Measurements from ENCODE around the gene CXXC5. TPM values are rescaled to one million over a fixed set of nuclear protein-coding genes. Genes with fewer than 3 reads are reported as not detected.
A peak's percentile ranks its signal among the peaks of the same experiment; 100 is the strongest.

CXXC5 gene
- total RNA-seq, 1 experiment from 2014 or later = 57.2 TPM

DNA sequence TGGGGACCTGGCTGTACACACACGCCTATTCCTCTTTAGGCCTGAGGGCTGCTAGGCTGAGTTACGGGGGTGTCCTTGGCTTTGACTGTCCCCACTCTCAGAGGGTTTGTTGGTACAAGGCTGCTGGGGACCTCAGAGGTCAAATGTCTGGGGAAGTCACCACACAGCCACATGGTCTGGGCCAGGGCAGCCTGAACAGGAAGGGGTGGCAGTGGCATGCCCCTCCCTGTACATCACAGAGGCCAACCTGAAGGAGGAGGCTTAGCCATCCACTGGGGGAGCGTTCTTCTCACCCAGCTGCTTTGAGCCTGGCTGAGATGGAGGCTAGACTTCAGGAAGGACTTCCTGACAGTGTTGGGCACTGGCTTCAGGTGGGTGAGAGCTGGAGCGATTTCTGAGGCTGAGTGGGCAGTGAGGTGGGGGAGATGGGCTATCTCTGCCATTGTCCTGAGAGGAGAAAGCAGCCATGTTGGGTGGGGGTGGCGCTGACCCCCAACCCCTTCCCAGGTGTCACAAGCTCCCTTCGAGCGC lies 36.3 kb downstream of the CXXC5 start:
- DNase-seq (ENCODE audit: low spot score) = no peak
- H3K36me3 ChIP-seq (ENCODE audit: insufficient read depth, low read length, poor library complexity, severe bottlenecking) = peaks cover 16% of the 10 kb centered on the region
- TF ChIP-seq EZH2 (IDR thresholded peaks at IDR 0.05; ENCODE audit: borderline replicate concordance, low read depth, low read length, poor library complexity, severe bottlenecking) (no peak), CTCF (conservative IDR thresholded peaks at IDR 0.05; ENCODE audit: low read depth, low read length) (no peak)
- BruUV-seq (replicated peaks) = no TSS peak
- CTCF ChIA-PET = no interaction called here
- H3K4me1 ChIP-seq (ENCODE audit: insufficient read depth, low read length, poor library complexity, severe bottlenecking) = peaks cover 29% of the 10 kb centered on the region
- H3K27me3 ChIP-seq (replicated peaks; ENCODE audit: insufficient read depth, low read depth, low read length, poor library complexity) = no peaks in the 10 kb centered on the region
- no peaks in the 10 kb centered on the region for H3K9me3 ChIP-seq (ENCODE audit: low read depth, low read length, poor library complexity, severe bottlenecking)
- H3K4me3 ChIP-seq (ENCODE audit: low read depth, low read length, poor library complexity, severe bottlenecking) = no peak overlapping the region
- POLR2A ChIA-PET (ENCODE audit: low non-redundant PET) = interaction anchor here (0.6 kb wide), 1 partner anchor 273 kb away, joined by 3 read pairs; no protein-coding TSS in a partner anchor
- peak overlapping the region; percentile 57 for H3K27ac ChIP-seq (ENCODE audit: low read depth, low read length, poor library complexity, severe bottlenecking)
- intact Hi-C loops (cut with micrococcal nuclease; ENCODE audit: unreplicated experiment) = no loop called here

GRCh38 chr5:139684881-139685749 lies 37.0 kb downstream of the CXXC5 start:
- Histone ChIP-seq H3K4me3 (ENCODE audit: low read depth, low read length, poor library complexity, severe bottlenecking) (no peak overlapping the region), H3K36me3 (ENCODE audit: insufficient read depth, low read length, poor library complexity, severe bottlenecking) (peaks cover 16% of the 10 kb centered on the region), H3K27ac (ENCODE audit: low read depth, low read length, poor library complexity, severe bottlenecking) (peak overlapping the region; percentile 57), H3K4me1 (ENCODE audit: insufficient read depth, low read length, poor library complexity, severe bottlenecking) (peaks cover 36% of the 10 kb centered on the region), H3K9me3 (ENCODE audit: low read depth, low read length, poor library complexity, severe bottlenecking) (no peaks in the 10 kb centered on the region), H3K27me3 (replicated peaks; ENCODE audit: insufficient read depth, low read depth, low read length, poor library complexity) (no peaks in the 10 kb centered on the region)
- DNase-seq (ENCODE audit: low spot score) = no peak
- no TSS peak for BruUV-seq (replicated peaks)
- CTCF ChIA-PET = interaction anchor here (0.6 kb wide), 1 partner anchor 113 kb away, joined by 3 read pairs; no protein-coding TSS in a partner anchor
- intact Hi-C loops (cut with micrococcal nuclease; ENCODE audit: unreplicated experiment) = no loop called here
- TF ChIP-seq CTCF (conservative IDR thresholded peaks at IDR 0.05; ENCODE audit: low read depth, low read length) (peak; percentile 41), EZH2 (IDR thresholded peaks at IDR 0.05; ENCODE audit: borderline replicate concordance, low read depth, low read length, poor library complexity, severe bottlenecking) (no peak)
- POLR2A ChIA-PET (ENCODE audit: low non-redundant PET) = interaction anchor here (0.6 kb wide), 1 partner anchor 274 kb away, joined by 3 read pairs; no protein-coding TSS in a partner anchor

DNA sequence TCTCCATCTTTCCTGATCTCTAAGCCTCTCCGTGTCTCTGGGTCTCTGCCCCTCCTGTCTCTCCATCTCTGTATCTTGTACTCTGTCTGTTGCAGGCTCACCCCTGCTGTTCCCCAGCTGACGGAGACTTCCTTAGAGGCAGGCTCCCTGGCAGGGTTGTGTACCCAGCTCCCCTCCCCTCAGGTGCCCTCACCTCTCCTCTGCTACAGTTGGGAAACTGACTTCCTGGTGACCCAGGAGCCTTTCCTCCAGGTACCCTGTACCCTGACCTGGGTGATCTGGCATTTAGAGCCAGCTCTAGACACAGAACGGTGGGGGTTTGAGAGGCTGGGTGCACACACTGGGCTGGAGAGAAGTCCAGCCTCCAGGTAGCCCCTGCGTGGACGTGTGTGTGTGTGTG lies 37.7 kb downstream of the CXXC5 start:
- POLR2A ChIA-PET (ENCODE audit: low non-redundant PET) = no interaction called here
- Histone ChIP-seq H3K27ac (ENCODE audit: low read depth, low read length, poor library complexity, severe bottlenecking) (no peak overlapping the region), H3K4me3 (ENCODE audit: low read depth, low read length, poor library complexity, severe bottlenecking) (no peak overlapping the region), H3K36me3 (ENCODE audit: insufficient read depth, low read length, poor library complexity, severe bottlenecking) (peaks cover 16% of the 10 kb centered on the region), H3K27me3 (replicated peaks; ENCODE audit: insufficient read depth, low read depth, low read length, poor library complexity) (no peaks in the 10 kb centered on the region), H3K4me1 (ENCODE audit: insufficient read depth, low read length, poor library complexity, severe bottlenecking) (peaks cover 44% of the 10 kb centered on the region), H3K9me3 (ENCODE audit: low read depth, low read length, poor library complexity, severe bottlenecking) (no peaks in the 10 kb centered on the region)
- DNase-seq (ENCODE audit: low spot score) = no peak
- TF ChIP-seq CTCF (conservative IDR thresholded peaks at IDR 0.05; ENCODE audit: low read depth, low read length) (no peak), EZH2 (IDR thresholded peaks at IDR 0.05; ENCODE audit: borderline replicate concordance, low read depth, low read length, poor library complexity, severe bottlenecking) (no peak)
- CTCF ChIA-PET = no interaction called here
- intact Hi-C loops (cut with micrococcal nuclease; ENCODE audit: unreplicated experiment) = no loop called here
- no TSS peak for BruUV-seq (replicated peaks)
